ENCODE measurements around the gene LDB3. TPM values are rescaled to one million over a fixed set of nuclear protein-coding genes. Genes with fewer than 3 reads are reported as not detected.
"Not testable (repeated sequence)": the region's sequence is repeated elsewhere in the genome, so short reads cannot be mapped to it uniquely, and the experiment has no call there.

LDB3 gene
- total RNA-seq, 3 donors from 2014 or later (not counting 1 experiment from before 2014, with no cell fraction given), result 0.11 to 0.12 TPM; not detected in 1

DNA sequence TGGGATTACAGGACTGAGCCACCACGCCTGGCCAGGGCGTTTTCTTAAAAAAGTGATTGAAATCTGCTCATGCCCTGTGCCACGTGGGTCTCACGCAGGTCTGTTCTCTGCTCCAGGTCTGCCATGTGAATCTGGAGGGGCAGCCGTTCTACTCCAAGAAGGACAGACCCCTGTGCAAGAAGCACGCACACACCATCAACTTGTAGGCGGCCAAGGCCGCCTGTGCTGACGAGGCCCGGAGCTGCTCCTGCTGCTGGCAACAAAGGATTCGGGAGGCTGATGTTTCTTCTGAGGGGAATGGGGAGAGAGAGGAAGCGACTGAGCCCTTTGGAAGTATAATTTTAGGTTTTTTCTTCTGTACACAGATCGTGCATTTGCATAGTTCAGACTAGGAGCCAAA is 64.5 kb downstream of the LDB3 start:
- Histone ChIP-seq H3K9me3 (ENCODE audit: control insufficient read depth, insufficient read depth, low read length) (no peaks in the 10 kb centered on the region), H3K4me3 (ENCODE audit: low read length) (no peak overlapping the region), H3K27ac (ENCODE audit: low read length) (no peak overlapping the region), H3K36me3 (ENCODE audit: control insufficient read depth, insufficient read depth, low read length) (no peaks in the 10 kb centered on the region), H3K27me3 (ENCODE audit: control insufficient read depth, insufficient read depth, low read length) (no peaks in the 10 kb centered on the region), H3K4me1 (ENCODE audit: control insufficient read depth, insufficient read depth, low read length) (no peaks in the 10 kb centered on the region)
- H3K9me3 Mint-ChIP-seq, result no peaks in the 10 kb centered on the region
- H3K27ac Mint-ChIP-seq, result no peak overlapping the region
- 92% methylated on average over 13 of the region's 13 CpGs for WGBS (ENCODE audit: insufficient coverage)
- H3K4me1 Mint-ChIP-seq, result no peaks in the 10 kb centered on the region
- no peaks in the 10 kb centered on the region for H3K36me3 Mint-ChIP-seq
- DNase-seq (no peak), ATAC-seq (no peak)
- TF ChIP-seq, protein P1, sequence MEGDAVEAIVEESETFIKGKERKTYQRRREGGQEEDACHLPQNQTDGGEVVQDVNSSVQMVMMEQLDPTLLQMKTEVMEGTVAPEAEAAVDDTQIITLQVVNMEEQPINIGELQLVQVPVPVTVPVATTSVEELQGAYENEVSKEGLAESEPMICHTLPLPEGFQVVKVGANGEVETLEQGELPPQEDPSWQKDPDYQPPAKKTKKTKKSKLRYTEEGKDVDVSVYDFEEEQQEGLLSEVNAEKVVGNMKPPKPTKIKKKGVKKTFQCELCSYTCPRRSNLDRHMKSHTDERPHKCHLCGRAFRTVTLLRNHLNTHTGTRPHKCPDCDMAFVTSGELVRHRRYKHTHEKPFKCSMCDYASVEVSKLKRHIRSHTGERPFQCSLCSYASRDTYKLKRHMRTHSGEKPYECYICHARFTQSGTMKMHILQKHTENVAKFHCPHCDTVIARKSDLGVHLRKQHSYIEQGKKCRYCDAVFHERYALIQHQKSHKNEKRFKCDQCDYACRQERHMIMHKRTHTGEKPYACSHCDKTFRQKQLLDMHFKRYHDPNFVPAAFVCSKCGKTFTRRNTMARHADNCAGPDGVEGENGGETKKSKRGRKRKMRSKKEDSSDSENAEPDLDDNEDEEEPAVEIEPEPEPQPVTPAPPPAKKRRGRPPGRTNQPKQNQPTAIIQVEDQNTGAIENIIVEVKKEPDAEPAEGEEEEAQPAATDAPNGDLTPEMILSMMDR (IDR thresholded peaks at IDR 0.05), result no peak
- H3K4me3 Mint-ChIP-seq, result no peak overlapping the region
- H3K27me3 Mint-ChIP-seq (ENCODE audit: low read depth in 2 of 2), result peaks cover 8 to 9% of the 10 kb centered on the region in 2 donors
- intact Hi-C loops (cut with micrococcal nuclease), result no loop called here

DNA sequence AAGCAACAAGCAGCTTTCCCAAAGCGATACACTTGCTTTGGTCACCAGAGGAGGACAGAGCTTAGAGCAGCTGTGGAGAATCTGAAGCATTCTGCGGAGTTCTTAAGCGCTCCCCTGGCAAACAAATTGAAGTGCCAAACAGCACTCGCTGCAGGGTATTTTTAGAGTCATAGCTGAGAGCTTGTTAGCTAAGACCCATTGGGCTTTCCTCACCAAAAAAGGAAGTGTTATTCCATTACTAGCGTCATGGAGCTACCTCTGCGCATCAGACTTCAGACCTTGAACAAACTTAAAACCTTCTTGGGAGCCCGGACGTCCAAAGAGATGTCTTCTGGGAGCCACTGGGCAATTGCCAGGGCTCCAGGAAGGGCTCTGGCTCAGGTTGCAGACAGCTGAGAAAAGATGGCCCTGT is 65.0 kb downstream of the LDB3 start:
- no peaks in the 10 kb centered on the region for H3K27me3 ChIP-seq (ENCODE audit: control insufficient read depth, insufficient read depth, low read length)
- no peaks in the 10 kb centered on the region for H3K9me3 ChIP-seq (ENCODE audit: control insufficient read depth, insufficient read depth, low read length)
- intact Hi-C loops (cut with micrococcal nuclease), result no loop called here
- Mint-ChIP-seq H3K36me3 (no peaks in the 10 kb centered on the region), H3K4me3 (no peak overlapping the region), H3K9me3 (no peaks in the 10 kb centered on the region), H3K4me1 (no peaks in the 10 kb centered on the region), H3K27ac (no peak overlapping the region), H3K27me3 (ENCODE audit: low read depth in 2 of 2) (peaks cover 8 to 9% of the 10 kb centered on the region in 2 donors)
- WGBS (ENCODE audit: insufficient coverage), result 93% methylated on average over 8 of the region's 8 CpGs
- TF ChIP-seq, protein P1 (IDR thresholded peaks at IDR 0.05), result no peak
- no peak overlapping the region for H3K27ac ChIP-seq (ENCODE audit: low read length)
- no peak overlapping the region for H3K4me3 ChIP-seq (ENCODE audit: low read length)
- H3K36me3 ChIP-seq (ENCODE audit: control insufficient read depth, insufficient read depth, low read length), result no peaks in the 10 kb centered on the region
- no peaks in the 10 kb centered on the region for H3K4me1 ChIP-seq (ENCODE audit: control insufficient read depth, insufficient read depth, low read length)
- DNase-seq (no peak), ATAC-seq (no peak)

DNA sequence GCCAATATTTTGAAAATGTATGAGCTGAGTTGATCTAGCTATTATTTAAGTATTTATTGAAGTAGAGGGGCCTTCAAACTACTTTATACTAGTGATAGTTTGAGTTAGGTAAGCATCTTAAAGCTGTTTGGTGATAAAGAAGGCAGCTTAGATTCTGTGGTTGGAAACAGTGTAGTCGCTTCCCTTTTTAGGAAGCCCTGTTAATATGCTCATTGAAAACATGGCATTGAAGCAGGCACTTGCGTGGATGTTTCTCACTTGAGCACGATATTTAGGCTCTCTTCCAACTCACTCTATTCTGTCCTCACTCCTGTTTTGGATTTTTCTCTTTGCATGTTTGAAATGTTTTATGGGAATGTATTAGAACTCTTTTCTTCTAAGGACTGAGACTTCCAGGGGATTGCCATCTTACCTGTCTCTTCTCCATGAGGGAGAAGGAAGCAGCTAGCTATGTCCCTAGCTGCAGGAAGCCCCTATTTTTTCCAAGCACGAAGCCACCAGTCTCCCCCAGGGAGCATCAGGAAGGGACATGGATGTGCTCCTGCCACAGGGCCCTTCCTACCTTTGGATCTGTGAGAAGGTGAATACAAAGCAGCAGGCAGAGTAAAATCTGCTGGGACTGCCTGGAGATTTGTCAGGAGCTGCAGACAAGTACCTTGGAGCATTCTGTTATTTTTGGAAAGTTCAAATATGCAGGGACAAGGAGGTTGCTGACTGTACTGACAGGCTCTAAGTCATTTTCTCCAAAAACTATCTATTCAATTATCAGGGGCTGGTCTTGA is 66.1 kb downstream of the LDB3 start:
- H3K27me3 Mint-ChIP-seq (ENCODE audit: low read depth in 2 of 2), result peaks cover 7 to 11% of the 10 kb centered on the region in 2 donors
- Histone ChIP-seq H3K9me3 (ENCODE audit: control insufficient read depth, insufficient read depth, low read length) (no peaks in the 10 kb centered on the region), H3K4me3 (ENCODE audit: low read length) (no peak overlapping the region), H3K27ac (ENCODE audit: low read length) (no peak overlapping the region), H3K4me1 (ENCODE audit: control insufficient read depth, insufficient read depth, low read length) (no peaks in the 10 kb centered on the region), H3K36me3 (ENCODE audit: control insufficient read depth, insufficient read depth, low read length) (no peaks in the 10 kb centered on the region), H3K27me3 (ENCODE audit: control insufficient read depth, insufficient read depth, low read length) (no peaks in the 10 kb centered on the region)
- H3K27ac Mint-ChIP-seq, result no peak overlapping the region
- H3K4me3 Mint-ChIP-seq, result no peak overlapping the region
- intact Hi-C loops (cut with micrococcal nuclease), result no loop called here
- ATAC-seq, result no peak
- no peak for DNase-seq
- H3K36me3 Mint-ChIP-seq, result no peaks in the 10 kb centered on the region
- no peaks in the 10 kb centered on the region for H3K9me3 Mint-ChIP-seq
- 30% methylated on average over 3 of the region's 4 CpGs for WGBS (ENCODE audit: insufficient coverage)
- TF ChIP-seq, protein P1 (IDR thresholded peaks at IDR 0.05), result no peak
- H3K4me1 Mint-ChIP-seq, result no peaks in the 10 kb centered on the region

DNA sequence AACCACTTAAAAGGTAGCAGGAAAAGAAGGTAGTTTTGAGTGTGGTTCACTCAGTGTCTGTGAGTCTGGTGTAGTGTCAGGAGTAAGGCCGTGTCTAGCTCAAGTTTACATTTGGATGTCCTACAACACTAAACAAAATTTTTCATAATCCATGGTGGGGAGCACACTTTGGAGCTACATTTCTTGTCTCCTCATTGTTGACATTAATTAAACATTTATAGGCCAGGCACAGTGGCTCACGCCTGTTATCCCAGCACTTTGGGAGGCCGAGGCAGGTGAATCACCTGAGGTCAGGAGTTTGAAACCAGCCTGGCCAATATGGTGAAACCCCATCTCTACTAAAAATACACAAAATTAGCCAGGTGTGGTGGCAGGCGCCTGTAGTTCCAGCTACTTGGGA is 67.0 kb downstream of the LDB3 start:
- intact Hi-C loops (cut with micrococcal nuclease); H3K9me3 ChIP-seq (ENCODE audit: control insufficient read depth, insufficient read depth, low read length); ATAC-seq; H3K36me3 Mint-ChIP-seq; H3K4me1 Mint-ChIP-seq; H3K36me3 ChIP-seq (ENCODE audit: control insufficient read depth, insufficient read depth, low read length); H3K9me3 Mint-ChIP-seq; H3K4me3 ChIP-seq (ENCODE audit: low read length); H3K4me1 ChIP-seq (ENCODE audit: control insufficient read depth, insufficient read depth, low read length); DNase-seq; H3K27ac Mint-ChIP-seq; H3K27me3 ChIP-seq (ENCODE audit: control insufficient read depth, insufficient read depth, low read length); H3K27ac ChIP-seq (ENCODE audit: low read length); H3K4me3 Mint-ChIP-seq: not testable (repeated sequence)
- 80% methylated on average over 4 of the region's 4 CpGs for WGBS (ENCODE audit: insufficient coverage)
- H3K27me3 Mint-ChIP-seq (ENCODE audit: low read depth in 2 of 2), result peaks cover 7 to 16% of the 10 kb centered on the region in 2 donors

All from natural killer cell (primary cell).